ENCODE data around the gene CCT5.

GRCh38 chr5:10222326-10222725, 27.8 kb upstream of the CCT5 start:
- TF ChIP-seq CTCF (IDR thresholded peaks at IDR 0.05), result no peak
- no peak for TF ChIP-seq POLR2A (IDR thresholded peaks at IDR 0.05)
